Activated CD8-positive, alpha-beta memory T cell treated with anti-CD3 and anti-CD28 coated beads for 24 hours (primary cell): Measurements from ENCODE around the gene ABCC5.
"Not testable (repeated sequence)": the region's sequence is repeated elsewhere in the genome, so short reads cannot be mapped to it uniquely, and the experiment has no call there.

Source experiments
- DNase-seq: peaks from one replicate; pipeline ENCODE4 v3.0.0-alpha.2; 2020

Gene ABCC5

GRCh38 chr3:183884097-183884426 lies 133.6 kb downstream of the ABCC5 start:
- no peak for DNase-seq

- DNase-seq = no peak
Observed at GRCh38 chr3:183883291-183884096, 134.2 kb downstream of the ABCC5 start.

- no peak for DNase-seq
Observed at GRCh38 chr3:183880121-183880520, 137.6 kb downstream of the ABCC5 start.

GRCh38 chr3:183879243-183879642 lies 138.4 kb downstream of the ABCC5 start:
- no peak for DNase-seq

- no peak for DNase-seq
Observed at GRCh38 chr3:183878071-183878470, 139.6 kb downstream of the ABCC5 start.

GRCh38 chr3:183877227-183877626 lies 140.5 kb downstream of the ABCC5 start:
- not testable (repeated sequence) for DNase-seq

GRCh38 chr3:183875411-183875810 lies 142.3 kb downstream of the ABCC5 start:
- DNase-seq = no peak

- no peak for DNase-seq
Observed at GRCh38 chr3:183873914-183874313, 143.8 kb downstream of the ABCC5 start.

- DNase-seq = no peak
Observed at GRCh38 chr3:183871541-183871940, 146.1 kb downstream of the ABCC5 start.

- DNase-seq = no peak
Observed at GRCh38 chr3:183870563-183870962, 147.1 kb downstream of the ABCC5 start.
